ENCODE results near the gene SBF1. TPM values are rescaled to one million over a fixed set of nuclear protein-coding genes. Genes with fewer than 3 reads are reported as not detected.

Gene SBF1
- total and polyA plus RNA-seq, 4 donors = 8.3 to 37.6 (median 16.4) TPM

- Histone ChIP-seq H3K36me3 (ENCODE audit: control insufficient read depth in 4 of 4, insufficient read depth in 3 of 4, low read depth in 1 of 4, low read length in 3 of 4) (peaks cover 0 to 21% (median 7%) of the 10 kb centered on the region in 4 donors), H3K4me3 (ENCODE audit: low read depth in 1 of 3, low read length in 3 of 3) (no peak overlapping the region), H3K9me3 (ENCODE audit: control insufficient read depth in 4 of 4, low read length in 3 of 4) (no peaks in the 10 kb centered on the region), H3K27me3 (ENCODE audit: control insufficient read depth in 4 of 4, insufficient read depth in 4 of 4, low read length in 3 of 4) (no peaks in the 10 kb centered on the region), H3K9ac (ENCODE audit: low read depth in 1 of 2, low read length in 2 of 2) (no peak overlapping the region), H3K4me1 (ENCODE audit: control insufficient read depth in 4 of 4, insufficient read depth in 4 of 4, low read length in 3 of 4) (peaks cover 10 to 27% (median 24%) of the 10 kb centered on the region in 4 donors), H3K27ac (ENCODE audit: low read depth in 1 of 2, low read length in 2 of 2) (no peak overlapping the region)
- no peak for TF ChIP-seq RAD21 (IDR thresholded peaks at IDR 0.05)
- no peak for TF ChIP-seq HNF4G (IDR thresholded peaks at IDR 0.05)
- TF ChIP-seq MAX (IDR thresholded peaks at IDR 0.05) = no peak
- TF ChIP-seq REST (IDR thresholded peaks at IDR 0.05) = no peak
- TF ChIP-seq CTCF (IDR thresholded peaks at IDR 0.05; ENCODE audit: low read depth, low read length, missing input control) = no peak
- TF ChIP-seq ATF3 (IDR thresholded peaks at IDR 0.05) = no peak
- TF ChIP-seq YY1 (IDR thresholded peaks at IDR 0.05) = no peak
- no peak for TF ChIP-seq TAF1 (conservative IDR thresholded peaks at IDR 0.05)
- TF ChIP-seq EGR1 (IDR thresholded peaks at IDR 0.05; ENCODE audit: low read depth in 2 of 2) = no peak
- TF ChIP-seq RXRA (IDR thresholded peaks at IDR 0.05) = no peak
- TF ChIP-seq NR2F2 (IDR thresholded peaks at IDR 0.05) = no peak
- TF ChIP-seq ZBTB33 (IDR thresholded peaks at IDR 0.05) = no peak
- TF ChIP-seq SP1 (IDR thresholded peaks at IDR 0.05) = no peak
- no peak for TF ChIP-seq FOXA2 (IDR thresholded peaks at IDR 0.05)
- TF ChIP-seq JUND (IDR thresholded peaks at IDR 0.05) = no peak
- TF ChIP-seq HNF4A (conservative IDR thresholded peaks at IDR 0.05) = no peak
- TF ChIP-seq FOXA1 (IDR thresholded peaks at IDR 0.05) = no peak
- no peak for TF ChIP-seq GABPA (IDR thresholded peaks at IDR 0.05 in 1 of 2, conservative IDR thresholded peaks at IDR 0.05 in 1 of 2)
- WGBS = 97% methylated on average over 44 of the region's 44 CpGs
- no peak for DNase-seq (ENCODE audit: low spot score)
Observed at GRCh38 chr22:50504369-50505211, 29.8 kb upstream of the SBF1 start.
